ENCODE data around the gene JPT2. TPM values are rescaled to one million over a fixed set of nuclear protein-coding genes. Genes with fewer than 3 reads are reported as not detected.
A peak's percentile ranks its signal among the peaks of the same experiment; 100 is the strongest.
"Not testable (repeated sequence)": the region's sequence is repeated elsewhere in the genome, so short reads cannot be mapped to it uniquely, and the experiment has no call there.

Gene JPT2
- total RNA-seq, 1 experiment from 2014 or later = 71.2 TPM

- no peak for DNase-seq (ENCODE audit: low spot score)
These were observed 3.1 kb upstream of the JPT2 start for GRCh38 chr16:1674751-1675664.

- DNase-seq (ENCODE audit: low spot score) = no peak
These were observed 1.4 kb upstream of the JPT2 start for GRCh38 chr16:1676661-1677060.

- DNase-seq (ENCODE audit: low spot score) = no peak
These were observed 740 bp upstream of the JPT2 start for GRCh38 chr16:1677339-1677738.

DNA sequence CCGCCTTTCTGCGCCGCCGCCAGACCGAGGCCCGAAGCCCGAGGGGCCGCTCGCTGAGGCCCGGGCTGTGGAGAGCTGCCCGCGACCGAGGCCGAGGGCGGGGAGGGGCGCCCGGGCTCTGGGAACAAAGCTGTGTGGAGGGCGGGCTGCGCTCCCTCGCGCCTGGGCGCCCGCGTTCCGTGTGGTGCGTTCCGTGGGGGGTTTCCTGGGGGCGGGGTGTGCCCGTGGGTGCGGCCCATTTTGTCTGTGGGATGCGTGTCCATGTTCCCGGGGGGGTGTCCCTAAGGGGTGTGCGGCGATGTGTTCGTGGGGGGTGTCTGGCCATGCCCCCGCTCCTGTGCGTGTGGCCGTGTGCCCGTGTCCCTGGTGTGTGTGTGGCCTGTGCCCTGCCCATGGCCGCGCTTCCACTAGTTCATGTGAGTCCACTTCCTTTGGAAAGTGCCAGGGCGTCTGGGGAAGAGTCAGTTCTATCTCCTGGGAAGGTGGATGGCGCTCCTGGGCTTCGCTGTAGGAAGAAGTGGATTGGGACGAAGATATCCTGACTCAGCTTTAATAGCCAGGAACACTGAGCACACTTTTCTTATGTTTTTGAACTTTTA, 520 bp downstream of the JPT2 start:
- no peak for DNase-seq (ENCODE audit: low spot score)

- DNase-seq (ENCODE audit: low spot score) = no peak
These were observed 2.3 kb downstream of the JPT2 start for GRCh38 chr16:1680361-1680760.

- no peak for DNase-seq (ENCODE audit: low spot score)
These were observed 3.0 kb downstream of the JPT2 start for GRCh38 chr16:1681032-1681431.

GRCh38 chr16:1687427-1688316, 9.6 kb downstream of the JPT2 start:
- DNase-seq (ENCODE audit: low spot score) = no peak

- peak; percentile 44 for DNase-seq (ENCODE audit: low spot score)
These were observed 10.9 kb downstream of the JPT2 start for GRCh38 chr16:1688807-1689560.

DNA sequence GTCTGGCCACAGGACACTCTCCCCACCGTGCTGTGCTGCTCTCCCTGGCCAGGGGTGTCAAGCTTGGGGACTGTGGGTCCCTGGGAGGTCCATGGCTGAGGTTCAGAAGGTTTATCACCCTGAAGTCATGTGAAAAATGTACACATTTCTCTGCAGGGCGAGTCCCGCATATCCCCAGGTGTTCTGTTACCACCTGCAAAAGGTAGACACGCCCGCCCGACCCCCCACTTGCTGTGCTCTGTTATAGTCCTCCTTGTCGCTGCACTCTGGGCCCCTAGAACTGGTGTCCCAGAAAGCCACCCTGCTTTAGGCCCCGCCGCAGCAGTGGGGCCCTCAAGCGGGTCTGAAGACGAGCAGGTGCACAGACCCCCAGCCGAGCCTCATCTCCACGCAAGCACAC, 11.8 kb downstream of the JPT2 start:
- DNase-seq (ENCODE audit: low spot score) = no peak

GRCh38 chr16:1690810-1691209, 12.7 kb downstream of the JPT2 start:
- DNase-seq (ENCODE audit: low spot score) = no peak

DNA sequence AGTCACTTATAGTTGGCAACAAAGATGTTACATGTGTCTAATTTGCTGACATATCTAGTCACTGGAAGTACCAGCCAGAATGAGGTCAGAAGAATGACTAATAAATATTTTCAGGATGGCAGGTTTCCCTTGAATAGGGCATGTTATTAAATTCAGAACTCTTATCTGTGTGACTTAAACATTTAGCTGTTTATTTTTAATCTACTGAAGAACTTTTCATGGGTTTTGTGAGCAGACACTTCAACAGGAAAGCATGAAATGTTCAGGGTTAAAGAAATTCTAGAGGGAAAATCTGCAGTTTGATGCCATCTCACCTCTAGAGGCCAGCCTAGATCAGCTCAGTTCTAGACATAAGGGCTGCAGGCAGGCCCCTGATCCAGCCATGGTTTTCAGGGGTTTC, 13.2 kb downstream of the JPT2 start:
- no peak for DNase-seq (ENCODE audit: low spot score)

- no peak for DNase-seq (ENCODE audit: low spot score)
These were observed 13.9 kb downstream of the JPT2 start for GRCh38 chr16:1691956-1692355.

DNA sequence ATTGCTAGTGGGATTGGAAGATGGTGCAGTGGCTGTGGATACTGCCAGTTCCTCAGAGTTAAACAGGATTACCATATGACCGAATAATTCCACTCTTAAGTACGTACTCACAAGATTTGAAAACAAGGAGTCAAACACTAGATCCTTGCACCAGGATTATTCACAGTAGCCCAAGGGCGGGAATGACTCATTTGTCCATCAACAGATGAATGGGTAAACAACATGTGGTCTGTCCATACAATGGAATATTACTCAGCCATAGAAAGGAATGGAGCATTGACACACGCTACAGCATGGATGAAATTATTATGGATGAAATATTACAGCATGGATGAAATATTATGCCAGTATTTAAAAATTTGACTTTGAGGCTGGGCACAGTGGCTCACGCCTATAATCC, 18.8 kb downstream of the JPT2 start:
- no peak for DNase-seq (ENCODE audit: low spot score)

DNA sequence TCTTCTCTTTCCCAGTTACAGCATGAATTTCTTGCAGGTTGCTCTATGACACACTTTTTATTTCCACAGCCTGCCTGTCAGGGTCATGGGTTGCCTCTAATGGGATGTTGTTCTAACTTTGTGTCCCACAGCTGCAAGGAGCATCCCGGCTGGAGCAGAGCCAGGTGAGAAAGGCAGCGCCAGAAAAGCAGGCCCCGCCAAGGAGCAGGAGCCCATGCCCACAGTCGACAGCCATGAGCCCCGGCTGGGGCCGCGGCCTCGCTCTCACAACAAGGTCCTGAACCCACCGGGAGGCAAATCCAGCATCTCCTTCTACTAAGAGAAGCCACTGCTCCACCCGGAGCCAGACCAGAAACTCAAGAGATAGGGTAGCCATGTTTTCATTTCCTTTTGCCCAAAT, 20.6 kb downstream of the JPT2 start:
- no peak for DNase-seq (ENCODE audit: low spot score)

GRCh38 chr16:1700246-1700645, 22.2 kb downstream of the JPT2 start:
- DNase-seq (ENCODE audit: low spot score) = no peak

DNA sequence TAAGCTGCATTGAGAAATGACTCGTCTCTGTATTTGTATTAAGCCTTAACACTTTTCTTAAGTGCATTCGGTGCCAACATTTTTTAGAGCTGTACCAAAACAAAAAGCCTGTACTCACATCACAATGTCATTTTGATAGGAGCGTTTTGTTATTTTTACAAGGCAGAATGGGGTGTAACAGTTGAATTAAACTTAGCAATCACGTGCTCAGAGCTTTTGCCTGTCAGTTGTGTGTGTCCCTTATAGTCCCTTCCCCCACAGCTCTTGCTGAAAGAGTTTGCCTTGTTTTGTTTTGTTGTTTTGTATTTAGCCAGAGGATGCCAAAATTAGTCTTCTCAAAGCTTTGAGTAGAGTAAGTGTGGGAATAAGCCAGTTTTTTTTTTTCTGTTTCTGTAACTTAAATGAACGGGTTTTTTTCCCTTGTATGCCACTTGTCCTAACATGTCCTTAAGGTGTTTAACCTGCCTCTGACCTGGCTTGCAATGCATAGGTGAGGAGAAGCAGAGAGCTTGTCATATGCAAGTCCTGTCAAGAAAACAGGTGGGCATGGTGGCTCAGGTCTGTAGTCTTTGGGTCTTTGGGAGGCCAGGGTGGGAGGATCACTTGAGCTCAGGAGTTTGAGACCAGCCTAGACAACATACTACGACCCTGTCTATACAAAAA, 23.3 kb downstream of the JPT2 start:
- DNase-seq (ENCODE audit: low spot score) = no peak

DNA sequence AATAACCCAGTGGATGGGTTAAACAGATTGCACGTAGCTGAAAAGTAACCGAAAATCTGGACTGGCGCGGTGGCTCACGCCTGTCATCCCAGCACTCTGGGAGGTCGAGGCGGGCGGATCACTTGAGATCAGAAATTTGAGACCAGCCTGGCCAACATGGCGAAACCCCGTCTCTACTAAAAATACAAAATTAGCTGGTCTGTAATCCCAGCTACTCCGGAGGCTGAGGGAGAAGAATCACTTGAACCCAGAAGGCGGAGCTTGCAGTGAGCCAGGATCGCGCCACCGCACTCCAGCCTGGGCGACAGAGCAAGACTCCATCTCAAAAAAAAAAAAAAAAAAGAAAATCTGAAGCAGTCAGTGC, 27.2 kb downstream of the JPT2 start:
- not testable (repeated sequence) for DNase-seq (ENCODE audit: low spot score)

GRCh38 chr16:1705688-1706385, 27.8 kb downstream of the JPT2 start, which contains the start of gene MAPK8IP3:
Gene MAPK8IP3 (plus strand): TSS chr16:1706195. CDS start chr16:1706340, 145 bp downstream.
- peak; percentile 70 for DNase-seq (ENCODE audit: low spot score)

DNA sequence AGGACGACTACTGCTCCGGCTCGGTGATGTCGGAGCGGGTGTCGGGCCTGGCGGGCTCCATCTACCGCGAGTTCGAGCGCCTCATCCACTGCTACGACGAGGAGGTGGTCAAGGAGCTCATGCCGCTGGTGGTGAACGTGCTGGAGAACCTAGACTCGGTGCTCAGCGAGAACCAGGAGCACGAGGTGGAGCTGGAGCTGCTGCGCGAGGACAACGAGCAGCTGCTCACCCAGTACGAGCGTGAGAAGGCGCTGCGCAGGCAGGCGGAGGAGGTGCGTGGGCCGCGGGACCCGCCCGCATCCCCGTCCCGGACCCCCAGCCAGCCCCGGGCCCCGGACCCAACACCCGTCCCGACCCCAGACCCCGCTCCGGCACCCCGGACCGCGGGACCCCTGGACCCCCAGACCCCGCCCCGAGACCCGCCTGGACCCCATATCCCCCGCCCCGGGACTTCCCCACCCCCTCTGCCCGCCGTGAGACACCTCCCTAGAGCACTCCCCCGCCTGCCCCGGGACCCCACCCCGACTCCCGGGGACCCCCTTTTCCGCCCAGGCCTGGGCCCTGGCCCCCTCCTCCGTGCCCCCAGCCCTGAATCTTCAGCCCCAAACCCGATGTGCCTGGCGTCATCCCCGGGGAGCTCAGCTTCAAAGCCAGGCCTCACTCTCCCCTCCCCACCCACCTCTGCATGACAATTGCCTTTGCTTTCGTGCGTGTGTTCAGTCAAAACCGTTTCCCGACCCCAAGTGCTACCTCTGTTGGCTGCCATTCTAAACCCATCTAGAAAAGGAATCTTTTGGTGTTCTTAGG, 28.5 kb downstream of the JPT2 start:
- DNase-seq (ENCODE audit: low spot score) = peak; percentile 23
